ENCODE data around the gene EMC10. TPM values are rescaled to one million over a fixed set of nuclear protein-coding genes. Genes with fewer than 3 reads are reported as not detected.
"Not testable (repeated sequence)": the region's sequence is repeated elsewhere in the genome, so short reads cannot be mapped to it uniquely, and the experiment has no call there.

The EMC10 gene
- total RNA-seq, 1 experiment from 2014 or later = 127 TPM

GRCh38 chr19:50513746-50514345 is 37.5 kb downstream of the EMC10 start, which contains the start of gene ASPDH:
ASPDH (minus strand) TSS chr19:50513913; CDS start chr19:50513823, 90 bp downstream.
- no peaks in the 10 kb centered on the region for H3K36me3 ChIP-seq
- DNase-seq = no peak
- H3K27me3 ChIP-seq = no peaks in the 10 kb centered on the region
- H3K4me3 ChIP-seq = no peak within 1 kb of the TSS
- H3K9me3 ChIP-seq = no peaks in the 10 kb centered on the region

DNA sequence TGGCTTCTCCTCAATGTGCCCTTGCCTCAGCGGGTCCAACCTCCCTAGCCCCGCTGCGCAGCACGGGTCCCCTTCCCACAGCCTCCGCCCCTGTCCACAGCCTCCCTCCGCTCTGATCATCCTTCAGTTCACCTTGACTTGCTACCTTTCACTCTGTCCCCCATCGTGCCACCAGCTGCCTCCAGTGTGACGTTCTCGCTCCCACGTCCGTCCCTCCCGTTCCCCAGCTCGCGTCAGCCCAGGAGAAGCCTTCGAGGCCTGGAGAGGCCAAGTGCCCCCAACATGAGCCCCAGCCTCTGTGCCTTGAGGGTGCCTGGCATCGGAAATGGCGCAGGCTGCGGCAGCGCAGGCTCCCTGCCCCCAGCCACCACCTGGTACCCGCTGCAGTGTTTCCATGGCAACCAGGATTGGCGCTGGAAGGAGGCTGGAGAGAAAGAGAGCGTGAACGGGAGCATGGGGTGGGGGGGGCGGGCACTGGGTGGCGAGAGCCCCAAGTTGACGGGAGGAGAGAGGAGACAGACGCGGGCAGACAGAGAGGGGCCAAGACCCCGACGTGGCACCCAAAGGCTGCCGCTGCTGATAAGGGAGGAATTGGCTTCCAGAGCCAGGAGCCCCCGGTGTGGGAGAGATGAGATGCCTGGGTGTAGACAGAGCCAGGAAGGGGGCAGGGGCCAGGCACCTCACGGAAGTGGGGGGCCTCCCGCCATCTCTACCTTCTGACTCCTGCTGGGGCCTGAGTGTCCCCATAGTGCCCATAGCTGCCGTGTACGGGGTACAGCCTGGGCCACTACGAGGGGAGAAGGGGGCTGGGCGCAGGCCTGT is 38.2 kb downstream of the EMC10 start:
- Histone ChIP-seq H3K9me3 (no peaks in the 10 kb centered on the region), H3K4me3 (no peak overlapping the region), H3K27me3 (no peaks in the 10 kb centered on the region), H3K36me3 (no peaks in the 10 kb centered on the region)
- no peak for DNase-seq

DNA sequence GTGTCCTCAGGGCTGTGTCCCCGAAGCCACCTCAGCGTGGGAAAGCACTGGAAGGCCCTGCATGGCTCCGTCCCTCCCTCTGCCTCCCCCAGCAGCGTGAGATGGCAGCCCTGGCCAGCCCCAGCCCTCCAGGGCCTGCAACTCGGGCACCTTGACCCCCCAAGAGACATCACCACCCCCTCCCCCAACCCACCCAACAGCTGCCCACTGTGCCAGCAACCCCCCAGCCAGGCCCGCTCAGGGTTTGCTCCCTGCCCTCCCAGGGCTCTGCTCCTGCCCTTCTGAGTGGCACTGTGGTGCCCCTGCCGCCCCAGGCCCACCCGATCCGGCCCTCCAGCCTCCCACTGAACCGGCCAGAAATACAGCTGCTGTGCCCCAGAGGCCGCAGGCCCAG is 38.9 kb downstream of the EMC10 start:
- no peaks in the 10 kb centered on the region for H3K9me3 ChIP-seq
- H3K27me3 ChIP-seq = no peaks in the 10 kb centered on the region
- no peak for DNase-seq
- H3K36me3 ChIP-seq = no peaks in the 10 kb centered on the region
- H3K4me3 ChIP-seq = no peak overlapping the region

DNA sequence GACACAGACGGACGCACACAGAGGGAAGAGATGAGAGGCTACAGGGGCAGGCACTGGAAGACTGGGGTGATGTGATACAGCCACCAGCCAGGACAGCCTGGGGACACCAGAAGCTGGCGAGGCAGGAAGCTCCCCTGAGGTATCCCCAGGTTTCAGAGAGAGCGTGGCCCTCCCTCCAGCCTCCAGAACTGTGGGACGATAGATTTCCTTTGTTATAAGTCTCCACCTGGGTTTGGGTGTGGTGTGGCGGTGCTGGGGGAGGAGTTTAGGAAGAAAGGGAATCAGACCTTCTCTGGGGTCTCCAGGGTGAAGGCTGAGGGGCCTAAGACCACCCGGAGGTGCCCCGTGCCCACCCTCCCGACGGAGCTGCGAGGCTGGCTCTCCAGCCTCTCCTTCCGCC is 40.1 kb downstream of the EMC10 start:
- Histone ChIP-seq H3K4me3 (no peak overlapping the region), H3K9me3 (no peaks in the 10 kb centered on the region), H3K36me3 (no peaks in the 10 kb centered on the region), H3K27me3 (no peaks in the 10 kb centered on the region)
- DNase-seq = no peak

DNA sequence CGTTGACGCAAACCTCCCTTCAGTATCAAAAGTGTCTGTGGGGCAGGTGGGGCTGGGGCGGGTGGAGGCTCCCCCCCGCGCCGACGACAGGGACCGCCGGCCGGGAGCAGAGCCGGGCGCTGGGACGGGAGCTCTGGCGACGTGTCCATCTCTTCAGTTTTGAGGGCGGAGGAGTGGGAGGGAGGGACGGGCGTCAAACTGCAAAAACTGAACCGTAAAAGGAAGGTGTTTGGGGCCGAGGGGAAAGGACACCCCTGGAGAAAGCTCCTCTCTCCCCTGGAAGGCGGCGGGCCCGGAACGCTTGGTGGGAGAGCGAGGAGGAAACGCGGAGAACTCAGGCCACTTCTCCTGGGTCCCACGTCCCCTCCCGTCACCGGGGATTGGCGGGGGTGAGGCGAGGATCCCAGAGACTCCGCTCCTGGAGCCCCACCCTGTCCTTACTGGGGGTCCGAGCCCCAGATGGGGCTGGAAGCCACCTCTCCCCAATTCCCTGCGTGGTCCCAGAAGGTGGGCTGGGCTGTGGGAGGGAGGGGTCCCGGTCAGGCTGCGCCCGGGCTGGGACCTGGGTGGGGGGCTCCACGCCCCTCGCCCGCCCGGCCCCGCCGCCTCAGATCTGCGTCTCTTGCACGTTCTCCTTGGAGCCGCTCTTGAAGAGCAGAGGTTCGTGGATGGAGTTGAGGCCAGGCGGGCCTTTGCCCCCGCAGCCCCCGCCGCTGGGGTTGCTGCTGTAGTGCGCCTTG is 40.8 kb downstream of the EMC10 start:
- Histone ChIP-seq H3K4me3 (no peak overlapping the region), H3K27me3 (no peaks in the 10 kb centered on the region), H3K36me3 (no peaks in the 10 kb centered on the region), H3K9me3 (no peaks in the 10 kb centered on the region)
- no peak for DNase-seq

GRCh38 chr19:50517704-50518075 is 41.4 kb downstream of the EMC10 start:
- no peak for DNase-seq

DNA sequence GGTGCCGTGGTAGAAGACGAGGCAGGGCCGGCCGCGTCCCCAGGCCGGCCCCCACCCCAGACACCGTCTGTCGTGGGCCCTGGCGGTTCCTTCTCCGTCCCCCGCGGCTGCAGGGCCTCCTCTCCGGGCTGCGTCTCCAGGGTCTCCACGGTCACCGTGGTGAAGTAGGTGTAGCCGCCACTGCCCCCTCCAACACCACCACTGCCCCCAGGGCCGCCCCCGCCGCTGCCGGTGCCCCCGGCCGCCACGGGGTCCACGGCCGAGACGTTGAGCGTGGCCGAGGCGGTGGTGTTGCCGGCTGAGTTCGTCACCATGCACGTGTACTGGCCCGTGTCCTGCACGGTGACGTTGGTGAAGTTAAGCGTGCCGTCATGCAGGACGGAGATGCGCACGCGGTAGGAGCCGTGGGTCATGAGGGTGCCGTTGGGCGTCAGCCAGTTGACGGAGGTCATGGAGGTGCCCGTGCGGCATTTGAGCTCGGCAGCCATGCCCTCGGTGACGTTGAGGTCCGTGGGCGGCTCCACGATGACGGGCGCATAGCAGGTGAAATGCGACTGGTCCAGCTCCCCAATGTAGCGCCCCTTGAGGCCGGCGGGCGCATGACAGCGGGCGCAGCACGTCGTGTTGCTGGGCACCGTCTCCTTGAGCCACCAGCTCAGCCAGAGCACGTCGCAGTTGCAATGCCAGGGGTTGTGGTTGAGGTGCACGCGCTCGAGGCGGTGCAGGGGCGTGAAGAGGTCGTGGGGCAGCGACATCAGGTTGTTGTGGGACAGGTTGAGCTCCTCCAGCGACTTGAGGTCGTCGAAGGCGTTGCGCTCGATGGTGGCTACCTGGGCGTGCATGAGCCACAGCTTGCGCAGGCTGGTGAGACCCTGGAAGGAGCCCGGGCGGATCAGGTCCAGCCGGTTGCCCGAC is 42.0 kb downstream of the EMC10 start:
- H3K36me3 ChIP-seq = no peaks in the 10 kb centered on the region
- no peaks in the 10 kb centered on the region for H3K27me3 ChIP-seq
- no peak overlapping the region for H3K4me3 ChIP-seq
- H3K9me3 ChIP-seq = no peaks in the 10 kb centered on the region
- DNase-seq = no peak

More at GRCh38 chr19:50517704-50518075, 41.4 kb downstream of the EMC10 start:
- H3K4me3 ChIP-seq = no peak overlapping the region
- no peaks in the 10 kb centered on the region for H3K9me3 ChIP-seq
- H3K27me3 ChIP-seq = no peaks in the 10 kb centered on the region
- H3K36me3 ChIP-seq = no peaks in the 10 kb centered on the region

GRCh38 chr19:50519006-50519575 is 42.8 kb downstream of the EMC10 start:
- no peaks in the 10 kb centered on the region for H3K36me3 ChIP-seq
- DNase-seq = no peak
- H3K27me3 ChIP-seq = no peaks in the 10 kb centered on the region
- no peaks in the 10 kb centered on the region for H3K9me3 ChIP-seq
- H3K4me3 ChIP-seq = no peak overlapping the region

GRCh38 chr19:50520822-50521465 is 44.6 kb downstream of the EMC10 start:
- DNase-seq = no peak
- H3K9me3 ChIP-seq = no peaks in the 10 kb centered on the region
- no peak overlapping the region for H3K4me3 ChIP-seq
- no peaks in the 10 kb centered on the region for H3K27me3 ChIP-seq
- no peaks in the 10 kb centered on the region for H3K36me3 ChIP-seq

DNA sequence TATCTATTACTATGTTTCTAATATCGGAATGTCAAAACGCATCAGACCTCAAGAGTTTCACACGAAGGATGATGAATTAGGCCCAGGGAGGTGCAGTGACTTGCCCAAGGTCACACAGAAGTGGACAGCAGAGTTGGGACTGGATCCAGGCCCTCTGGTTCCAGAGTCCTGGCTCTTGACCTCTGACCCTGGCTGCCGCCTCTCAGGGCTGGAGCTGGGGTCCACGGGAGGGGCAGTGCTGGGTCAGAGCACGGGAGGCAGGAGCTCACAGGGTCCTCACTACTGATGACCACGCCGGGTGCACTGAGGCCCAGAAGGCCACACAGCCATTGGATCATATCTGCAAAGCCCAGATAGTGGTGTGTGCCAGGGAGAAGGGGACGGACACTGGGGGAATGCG is 46.6 kb downstream of the EMC10 start:
- Histone ChIP-seq H3K27me3 (peaks cover 5% of the 10 kb centered on the region; the same call in 1 of the 2 replicates), H3K36me3 (no peaks in the 10 kb centered on the region), H3K9me3 (no peaks in the 10 kb centered on the region), H3K4me3 (no peak overlapping the region)
- DNase-seq = no peak

GRCh38 chr19:50528052-50528451 is 51.7 kb downstream of the EMC10 start:
- not testable (repeated sequence) for H3K9me3 ChIP-seq, DNase-seq, H3K36me3 ChIP-seq, H3K4me3 ChIP-seq
- peaks cover 13% of the 10 kb centered on the region for H3K27me3 ChIP-seq

DNA sequence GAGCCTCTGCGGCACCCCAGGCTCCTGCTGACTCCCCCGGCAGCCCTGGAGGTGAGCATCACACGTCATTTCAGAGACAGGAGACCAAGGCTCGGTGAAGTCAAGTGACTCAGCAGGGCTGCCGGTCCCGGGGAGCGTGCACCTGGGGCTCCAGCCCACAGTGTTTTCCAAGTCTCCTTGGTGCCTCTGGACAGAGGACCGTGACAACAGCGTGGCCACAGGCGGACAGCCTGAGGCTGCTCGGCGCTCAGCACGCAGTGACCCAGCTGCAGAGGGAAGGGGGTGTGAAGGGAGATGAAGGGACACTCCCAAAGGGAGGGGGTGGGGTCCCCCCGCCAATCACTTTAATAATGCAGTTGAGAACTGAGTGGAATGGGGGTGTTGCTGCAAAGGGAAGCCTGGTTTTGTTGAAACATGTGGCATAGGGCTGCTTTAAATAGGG is 54.9 kb downstream of the EMC10 start:
- H3K36me3 ChIP-seq = no peaks in the 10 kb centered on the region
- no peak overlapping the region for H3K4me3 ChIP-seq
- H3K9me3 ChIP-seq = peaks cover 14% of the 10 kb centered on the region
- H3K27me3 ChIP-seq = peaks cover 13% of the 10 kb centered on the region
- DNase-seq = no peak

GRCh38 chr19:50532952-50533351 is 56.6 kb downstream of the EMC10 start:
- peaks cover 14% of the 10 kb centered on the region for H3K9me3 ChIP-seq
- H3K36me3 ChIP-seq = no peaks in the 10 kb centered on the region
- peaks cover 7% of the 10 kb centered on the region for H3K27me3 ChIP-seq
- no peak overlapping the region for H3K4me3 ChIP-seq
- no peak for DNase-seq

DNA sequence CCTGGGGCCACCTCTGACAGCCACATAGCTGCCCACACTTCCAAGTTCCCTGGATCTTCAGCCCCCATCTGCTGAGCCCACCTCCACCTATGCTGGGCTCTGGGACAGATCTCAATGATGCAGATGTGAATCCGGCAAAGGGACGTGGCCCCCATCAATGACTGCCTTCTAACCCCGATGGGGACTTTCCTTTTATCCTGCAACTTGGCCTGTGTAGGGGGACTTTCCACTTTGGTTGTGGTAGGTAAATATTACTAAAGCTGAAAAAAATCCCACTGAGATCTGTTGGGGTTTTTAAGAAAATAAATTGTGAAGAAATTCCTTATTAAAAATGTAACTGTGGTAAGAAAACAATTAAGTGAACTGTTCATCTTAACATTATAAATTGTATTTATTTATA is 58.2 kb downstream of the EMC10 start:
- Histone ChIP-seq H3K27me3 (no peaks in the 10 kb centered on the region), H3K4me3 (no peak overlapping the region), H3K36me3 (no peaks in the 10 kb centered on the region), H3K9me3 (peaks cover 14% of the 10 kb centered on the region)
- DNase-seq = no peak

GRCh38 chr19:50535672-50536187 is 59.4 kb downstream of the EMC10 start:
- Histone ChIP-seq H3K36me3 (no peaks in the 10 kb centered on the region), H3K27me3 (no peaks in the 10 kb centered on the region), H3K4me3 (no peak overlapping the region), H3K9me3 (peaks cover 14% of the 10 kb centered on the region)
- DNase-seq = no peak

Data from MG63 (cell line).